Neuronal stem cell (in vitro differentiated cells): ENCODE results near the gene SLCO3A1.

Source experiments
- DNase-seq: peaks from one replicate; pipeline ENCODE4 v3.0.0-alpha.2; 2013; ENCODE audit warnings: low spot score
- H2AFZ ChIP-seq: one replicate; pipeline ENCODE4 v1.6.1; 2013; ENCODE audit warnings: mild to moderate bottlenecking, low read length, inconsistent platforms
- H2AK5ac ChIP-seq: 2 replicates; pipeline ENCODE4 v1.6.1; 2013; ENCODE audit warnings: low read depth, mild to moderate bottlenecking, inconsistent platforms, low read length, moderate library complexity, mixed read lengths
- H2BK120ac ChIP-seq: 2 replicates; pipeline ENCODE4 v1.6.1; 2013; ENCODE audit warnings: low read depth, mild to moderate bottlenecking, inconsistent platforms, low read length, moderate library complexity, mixed read lengths
- H2BK12ac ChIP-seq: one replicate; pipeline ENCODE4 v1.6.1; 2013; ENCODE audit warnings: low read length, inconsistent platforms
- H2BK15ac ChIP-seq: 2 replicates; pipeline ENCODE4 v1.6.1; 2013; ENCODE audit warnings: mild to moderate bottlenecking, low read length, inconsistent platforms, mixed read lengths
- H2BK5ac ChIP-seq: one replicate; pipeline ENCODE4 v1.6.1; 2013; ENCODE audit warnings: inconsistent platforms, mild to moderate bottlenecking, low read length, moderate library complexity
- H3K14ac ChIP-seq: one replicate; pipeline ENCODE4 v1.6.1; 2013; ENCODE audit warnings: low read length, inconsistent platforms
- H3K18ac ChIP-seq: 2 replicates; pipeline ENCODE4 v1.6.1; 2013; ENCODE audit warnings: low read length, inconsistent platforms
- H3K23ac ChIP-seq: 2 replicates; pipeline ENCODE4 v1.6.1; 2013; ENCODE audit warnings: low read depth, mild to moderate bottlenecking, mixed read lengths, low read length, inconsistent platforms; ENCODE audit not compliant: poor library complexity
- H3K27ac ChIP-seq: replicated peaks from 3 replicates; pipeline ENCODE4 v1.5.1; 2013; ENCODE audit warnings: low read length, inconsistent platforms
- H3K27me3 ChIP-seq, 3 experiments: 2 replicates each; pipeline ENCODE4 v1.6.1; 2013; ENCODE audit warnings: low read length in 3 of 3, mild to moderate bottlenecking in 2 of 3, inconsistent platforms in 1 of 3, low read depth in 1 of 3, mixed read lengths in 1 of 3, moderate library complexity in 1 of 3; ENCODE audit not compliant: control insufficient read depth in 3 of 3, insufficient read depth in 3 of 3
- H3K36me3 ChIP-seq, 2 donors: replicated peaks in 1 of 2; 2 replicates each; pipeline ENCODE4 v1.6.1; 2013; ENCODE audit warnings: low read length in 2 of 2; ENCODE audit not compliant: control insufficient read depth in 2 of 2, insufficient read depth in 2 of 2
- H3K4ac ChIP-seq: 2 replicates; pipeline ENCODE4 v1.6.1; 2013; ENCODE audit warnings: inconsistent platforms, mild to moderate bottlenecking, low read length, moderate library complexity
- H3K4me1 ChIP-seq, 2 donors: 1 replicate in 1 of 2; 2 replicates in 1 of 2; pipeline ENCODE4 v1.6.1; 2013; ENCODE audit warnings: low read length in 2 of 2, low read depth in 1 of 2; ENCODE audit not compliant: control insufficient read depth in 2 of 2, insufficient read depth in 1 of 2
- H3K4me2 ChIP-seq: one replicate; pipeline ENCODE4 v1.6.1; 2013; ENCODE audit warnings: mild to moderate bottlenecking, low read length, inconsistent platforms; ENCODE audit not compliant: insufficient read depth, poor library complexity, severe bottlenecking
- H3K4me3 ChIP-seq, 2 donors: 2 replicates each; pipeline ENCODE4 v1.5.1; 2013; ENCODE audit warnings: low read length in 2 of 2, mild to moderate bottlenecking in 2 of 2, inconsistent platforms in 1 of 2, moderate library complexity in 1 of 2
- H3K79me1 ChIP-seq: one replicate; pipeline ENCODE4 v1.6.1; 2013; ENCODE audit warnings: low read depth, mild to moderate bottlenecking, inconsistent platforms, low read length, moderate library complexity
- H3K9ac ChIP-seq: one replicate; pipeline ENCODE4 v1.6.1; 2013; ENCODE audit warnings: mild to moderate bottlenecking, low read depth, low read length, inconsistent platforms; ENCODE audit not compliant: poor library complexity
- H3K9me3 ChIP-seq, 2 donors: replicated peaks in 1 of 2; 2 replicates each; pipeline versions ENCODE3 to v1.6.1; 2013; ENCODE audit warnings: low read length in 2 of 2, mild to moderate bottlenecking in 2 of 2, inconsistent platforms in 1 of 2, low read depth in 1 of 2, mixed read lengths in 1 of 2, moderate library complexity in 1 of 2; ENCODE audit not compliant: control insufficient read depth in 2 of 2, insufficient read depth in 1 of 2
- H4K8ac ChIP-seq: one replicate; pipeline ENCODE4 v1.6.1; 2013; ENCODE audit warnings: low read depth, mild to moderate bottlenecking, inconsistent platforms, low read length, moderate library complexity
- H4K91ac ChIP-seq: one replicate; pipeline ENCODE4 v1.6.1; 2013; ENCODE audit warnings: low read length, low read depth, mild to moderate bottlenecking, inconsistent platforms; ENCODE audit not compliant: poor library complexity
- WGBS, 2 donors: extraction: QIAGEN DNeasy Blood & Tissue Kit; methylation state at CpG; one replicate each; pipeline ENCODE4 v1.1.7; 2013; ENCODE audit warnings: missing lambda C conversion rate in 2 of 2, mixed read lengths in 1 of 2; ENCODE audit not compliant: insufficient read length in 2 of 2, insufficient replicate concordance in 1 of 2; ENCODE audit errors: extremely low coverage in 2 of 2; 5-methylcytosine and 5-hydroxymethylcytosine counted together

SLCO3A1 gene

GRCh38 chr15:92021792-92022191, 168.3 kb downstream of the SLCO3A1 start:
- no peak overlapping the region for H3K27ac ChIP-seq
- H3K9ac ChIP-seq, result no peak overlapping the region
- no peak overlapping the region for H2BK120ac ChIP-seq
- no peak overlapping the region for H2AFZ ChIP-seq
- no peak overlapping the region for H3K4me3 ChIP-seq
- no CpG with 5 or more reads among the region's 5 CpGs for WGBS, 2 donors
- no peak overlapping the region for H2BK12ac ChIP-seq
- no peaks in the 10 kb centered on the region for H3K4me1 ChIP-seq
- H3K4me2 ChIP-seq, result no peak overlapping the region
- H3K27me3 ChIP-seq, result peaks cover 0 to 3% (median 0%) of the 10 kb centered on the region in 3 experiments
- H3K18ac ChIP-seq, result peak overlapping the region; percentile 32
- no peak overlapping the region for H2AK5ac ChIP-seq
- no peaks in the 10 kb centered on the region for H3K9me3 ChIP-seq
- H3K79me1 ChIP-seq, result no peaks in the 10 kb centered on the region
- H3K36me3 ChIP-seq, result no peaks in the 10 kb centered on the region
- no peak overlapping the region for H4K91ac ChIP-seq
- H2BK5ac ChIP-seq, result no peak overlapping the region
- no peak overlapping the region for H3K14ac ChIP-seq
- H3K4ac ChIP-seq, result no peak overlapping the region
- no peak overlapping the region for H4K8ac ChIP-seq
- no peak overlapping the region for H2BK15ac ChIP-seq
- no peak for DNase-seq
- H3K23ac ChIP-seq, result no peak overlapping the region

- Histone ChIP-seq H4K8ac (no peak overlapping the region), H3K4me3 (no peak overlapping the region), H3K23ac (no peak overlapping the region), H3K9me3 (no peaks in the 10 kb centered on the region), H4K91ac (no peak overlapping the region), H3K4me2 (no peak overlapping the region), H2BK120ac (no peak overlapping the region), H3K9ac (no peak overlapping the region), H3K27me3 (peaks cover 0 to 3% (median 0%) of the 10 kb centered on the region in 3 experiments), H2BK5ac (no peak overlapping the region), H2BK12ac (no peak overlapping the region), H2AK5ac (no peak overlapping the region), H2BK15ac (no peak overlapping the region), H2AFZ (no peak overlapping the region), H3K36me3 (no peaks in the 10 kb centered on the region), H3K27ac (no peak overlapping the region), H3K4me1 (peaks cover 0 to 1% of the 10 kb centered on the region in 2 donors), H3K79me1 (no peaks in the 10 kb centered on the region), H3K4ac (no peak overlapping the region), H3K18ac (no peak overlapping the region), H3K14ac (no peak overlapping the region)
- WGBS, 2 donors, result no CpG with 5 or more reads among the region's 1 CpG
- no peak for DNase-seq
Observed at GRCh38 chr15:92023965-92024364, 170.5 kb downstream of the SLCO3A1 start.

- WGBS, 2 donors, result no CpG with 5 or more reads among the region's 10 CpGs
- Histone ChIP-seq H3K27ac (no peak overlapping the region), H3K9ac (no peak overlapping the region), H3K36me3 (no peaks in the 10 kb centered on the region), H3K4me3 (no peak overlapping the region), H2AFZ (no peak overlapping the region), H3K27me3 (peaks cover 0 to 3% (median 0%) of the 10 kb centered on the region in 3 experiments), H2AK5ac (no peak overlapping the region), H4K91ac (no peak overlapping the region), H2BK15ac (no peak overlapping the region), H3K23ac (no peak overlapping the region), H3K18ac (peak overlapping the region; percentile 36), H2BK120ac (no peak overlapping the region), H3K4me2 (no peak overlapping the region), H3K4me1 (peaks cover 0 to 5% of the 10 kb centered on the region in 2 donors), H3K14ac (no peak overlapping the region), H3K9me3 (no peaks in the 10 kb centered on the region), H4K8ac (no peak overlapping the region), H3K4ac (no peak overlapping the region), H2BK5ac (no peak overlapping the region), H2BK12ac (no peak overlapping the region), H3K79me1 (no peaks in the 10 kb centered on the region)
- DNase-seq, result no peak
Observed at GRCh38 chr15:92025706-92026270, 172.3 kb downstream of the SLCO3A1 start.

GRCh38 chr15:92028389-92028724, 174.8 kb downstream of the SLCO3A1 start:
- Histone ChIP-seq H3K4me2 (no peak overlapping the region), H3K23ac (no peak overlapping the region), H3K36me3 (no peaks in the 10 kb centered on the region), H2BK12ac (no peak overlapping the region), H2BK120ac (no peak overlapping the region), H4K91ac (no peak overlapping the region), H2AK5ac (no peak overlapping the region), H3K4me3 (no peak overlapping the region), H3K18ac (no peak overlapping the region), H3K27me3 (no peaks in the 10 kb centered on the region), H2AFZ (no peak overlapping the region), H2BK5ac (no peak overlapping the region), H4K8ac (no peak overlapping the region), H3K14ac (no peak overlapping the region), H3K9ac (no peak overlapping the region), H2BK15ac (no peak overlapping the region), H3K27ac (no peak overlapping the region), H3K79me1 (no peaks in the 10 kb centered on the region), H3K9me3 (no peaks in the 10 kb centered on the region), H3K4me1 (peaks cover 0 to 10% of the 10 kb centered on the region in 2 donors), H3K4ac (no peak overlapping the region)
- DNase-seq, result no peak
- no CpG with 5 or more reads among the region's 4 CpGs for WGBS, 2 donors
